ENCODE data around the gene GTF3C4. TPM values are rescaled to one million over a fixed set of nuclear protein-coding genes. Genes with fewer than 3 reads are reported as not detected.

The GTF3C4 gene
- total RNA-seq, 2 experiments from 2014 or later: 16.2 to 16.4 TPM

GRCh38 chr9:132681561-132681960 lies 11.3 kb downstream of the GTF3C4 start:
- Mint-ChIP-seq H3K27ac (no peak overlapping the region), H3K27me3 (no peaks in the 10 kb centered on the region), H3K9me3 (no peaks in the 10 kb centered on the region), H3K4me3 (no peak overlapping the region), H3K4me1 (ENCODE audit: low read depth) (peaks cover 41% of the 10 kb centered on the region), H3K36me3 (ENCODE audit: low read depth) (peaks cover 64% of the 10 kb centered on the region)
- POLR2A ChIA-PET: no interaction called here
- DNase-seq (no peak), ATAC-seq (no peak)
- TF ChIP-seq CTCF (IDR thresholded peaks at IDR 0.05): no peak
- CTCF ChIA-PET: no interaction called here
- intact Hi-C loops (cut with micrococcal nuclease): no loop called here

- CTCF ChIA-PET: no interaction called here
- Mint-ChIP-seq H3K4me1 (ENCODE audit: low read depth) (peaks cover 35% of the 10 kb centered on the region), H3K27me3 (no peaks in the 10 kb centered on the region), H3K36me3 (ENCODE audit: low read depth) (peaks cover 60% of the 10 kb centered on the region), H3K9me3 (no peaks in the 10 kb centered on the region), H3K27ac (no peak overlapping the region), H3K4me3 (no peak overlapping the region)
- POLR2A ChIA-PET: interaction anchor here (1.7 kb wide), 1 partner anchor 12 kb away, joined by 4 read pairs; no protein-coding TSS in a partner anchor
- intact Hi-C loops (cut with micrococcal nuclease): no loop called here
- DNase-seq (no peak), ATAC-seq (no peak)
- no peak for TF ChIP-seq CTCF (IDR thresholded peaks at IDR 0.05)
These were observed 13.6 kb downstream of the GTF3C4 start for GRCh38 chr9:132683873-132684272.

GRCh38 chr9:132690696-132691095 lies 20.4 kb downstream of the GTF3C4 start:
- TF ChIP-seq CTCF (IDR thresholded peaks at IDR 0.05): no peak
- POLR2A ChIA-PET: no interaction called here
- Mint-ChIP-seq H3K27ac (no peak overlapping the region), H3K36me3 (ENCODE audit: low read depth) (peaks cover 52% of the 10 kb centered on the region), H3K27me3 (no peaks in the 10 kb centered on the region), H3K4me1 (ENCODE audit: low read depth) (peaks cover 11% of the 10 kb centered on the region), H3K4me3 (no peak overlapping the region), H3K9me3 (peaks cover 4% of the 10 kb centered on the region)
- CTCF ChIA-PET: no interaction called here
- no peak for ATAC-seq
- intact Hi-C loops (cut with micrococcal nuclease): no loop called here
- DNase-seq: no peak

- TF ChIP-seq CTCF (IDR thresholded peaks at IDR 0.05): peak; percentile 43
- Mint-ChIP-seq H3K4me1 (ENCODE audit: low read depth) (peaks cover 6% of the 10 kb centered on the region), H3K36me3 (ENCODE audit: low read depth) (peaks cover 37% of the 10 kb centered on the region), H3K9me3 (peaks cover 25% of the 10 kb centered on the region), H3K27me3 (peaks cover 2% of the 10 kb centered on the region), H3K4me3 (no peak overlapping the region), H3K27ac (no peak overlapping the region)
- intact Hi-C loops (cut with micrococcal nuclease): no loop called here
- DNase-seq (peak; percentile 36), ATAC-seq (peak; percentile 92)
- POLR2A ChIA-PET: interaction anchor here (1.4 kb wide), 1 partner anchor 342 kb away, joined by 3 read pairs; no protein-coding TSS in a partner anchor
- CTCF ChIA-PET: interaction anchor here (0.8 to 1.4 kb wide), 4 partner anchors 17 to 185 kb away, joined by 3 read pairs; partner anchors contain the start of gene SPACA9
These were observed 23.9 kb downstream of the GTF3C4 start for GRCh38 chr9:132694144-132694543.

GRCh38 chr9:132697230-132697629 lies 27.0 kb downstream of the GTF3C4 start:
- H3K9me3 Mint-ChIP-seq: peaks cover 25% of the 10 kb centered on the region
- no peak for TF ChIP-seq CTCF (IDR thresholded peaks at IDR 0.05)
- POLR2A ChIA-PET: interaction anchor here (1.4 kb wide), 1 partner anchor 28 kb away, joined by 4 read pairs; the partner anchor contains the start of gene DDX31
- CTCF ChIA-PET: no interaction called here
- DNase-seq (no peak), ATAC-seq (no peak)
- H3K27ac Mint-ChIP-seq: no peak overlapping the region
- peaks cover 2% of the 10 kb centered on the region for H3K27me3 Mint-ChIP-seq
- no peak overlapping the region for H3K4me3 Mint-ChIP-seq
- intact Hi-C loops (cut with micrococcal nuclease): no loop called here
- peaks cover 14% of the 10 kb centered on the region for H3K36me3 Mint-ChIP-seq (ENCODE audit: low read depth)
- H3K4me1 Mint-ChIP-seq (ENCODE audit: low read depth): peaks cover 6% of the 10 kb centered on the region

Measured in activated CD8-positive, alpha-beta T cell treated with anti-CD3 and anti-CD28 coated beads for 36 hours (primary cell).